ENCODE measurements around the gene GMNC.

GMNC gene

GRCh38 chr3:190847436-190847835 is 15.1 kb downstream of the GMNC start:
- no peak for DNase-seq

- no peak for DNase-seq
Measured at GRCh38 chr3:190840146-190840545, 22.3 kb downstream of the GMNC start.

- no peak for DNase-seq
Measured at GRCh38 chr3:190831225-190831624, 31.3 kb downstream of the GMNC start.

GRCh38 chr3:190830031-190830430 is 32.5 kb downstream of the GMNC start:
- no peak for DNase-seq

GRCh38 chr3:190826018-190826417 is 36.5 kb downstream of the GMNC start:
- no peak for DNase-seq

- DNase-seq = no peak
Measured at GRCh38 chr3:190825386-190826016, 37.0 kb downstream of the GMNC start.

- no peak for DNase-seq
Measured at GRCh38 chr3:190811775-190812480, 50.6 kb downstream of the GMNC start.

GRCh38 chr3:190810957-190811356 is 51.5 kb downstream of the GMNC start:
- DNase-seq = no peak

- no peak for DNase-seq
Measured at GRCh38 chr3:190809351-190809750, 53.1 kb downstream of the GMNC start.

- DNase-seq = no peak
Measured at GRCh38 chr3:190807719-190808375, 54.6 kb downstream of the GMNC start.
